ENCODE measurements around the gene ACTL6A.

DNA sequence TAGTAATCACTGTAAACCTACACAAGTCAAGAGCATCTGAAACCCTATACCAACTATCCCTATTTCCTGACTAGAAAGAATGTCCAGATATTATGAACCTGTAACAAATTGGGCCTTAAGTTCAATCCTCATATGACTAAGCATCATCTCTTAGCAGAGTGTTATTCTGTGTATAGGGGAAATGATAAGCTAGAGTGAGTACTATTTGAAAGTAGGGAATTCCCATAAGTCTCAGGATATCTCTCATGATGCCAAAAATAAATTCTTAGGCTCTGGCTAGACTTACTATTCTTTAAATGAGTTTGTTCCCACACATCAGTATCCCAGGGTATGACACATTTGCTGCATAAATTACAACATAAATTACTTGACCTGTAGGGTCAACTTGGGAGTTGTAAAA, 26.4 kb downstream of the ACTL6A start:
- no peak for TF ChIP-seq POLR2A (IDR thresholded peaks at IDR 0.05)
- TF ChIP-seq, protein P1, sequence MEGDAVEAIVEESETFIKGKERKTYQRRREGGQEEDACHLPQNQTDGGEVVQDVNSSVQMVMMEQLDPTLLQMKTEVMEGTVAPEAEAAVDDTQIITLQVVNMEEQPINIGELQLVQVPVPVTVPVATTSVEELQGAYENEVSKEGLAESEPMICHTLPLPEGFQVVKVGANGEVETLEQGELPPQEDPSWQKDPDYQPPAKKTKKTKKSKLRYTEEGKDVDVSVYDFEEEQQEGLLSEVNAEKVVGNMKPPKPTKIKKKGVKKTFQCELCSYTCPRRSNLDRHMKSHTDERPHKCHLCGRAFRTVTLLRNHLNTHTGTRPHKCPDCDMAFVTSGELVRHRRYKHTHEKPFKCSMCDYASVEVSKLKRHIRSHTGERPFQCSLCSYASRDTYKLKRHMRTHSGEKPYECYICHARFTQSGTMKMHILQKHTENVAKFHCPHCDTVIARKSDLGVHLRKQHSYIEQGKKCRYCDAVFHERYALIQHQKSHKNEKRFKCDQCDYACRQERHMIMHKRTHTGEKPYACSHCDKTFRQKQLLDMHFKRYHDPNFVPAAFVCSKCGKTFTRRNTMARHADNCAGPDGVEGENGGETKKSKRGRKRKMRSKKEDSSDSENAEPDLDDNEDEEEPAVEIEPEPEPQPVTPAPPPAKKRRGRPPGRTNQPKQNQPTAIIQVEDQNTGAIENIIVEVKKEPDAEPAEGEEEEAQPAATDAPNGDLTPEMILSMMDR (IDR thresholded peaks at IDR 0.05) = no peak
